Activated CD4-positive, alpha-beta T cell treated with anti-CD3 and anti-CD28 coated beads for 36 hours (primary cell): ENCODE results near the gene OBSCN. TPM values are rescaled to one million over a fixed set of nuclear protein-coding genes. Genes with fewer than 3 reads are reported as not detected.

Experiments used
- ATAC-seq: fragments of 200-7000 bp; cut with Tn5 transposase; one replicate; pipeline ENCODE4 v1.10.0; 2021; ENCODE audit warnings: mild to moderate bottlenecking, moderate library complexity
- CTCF ChIA-PET: fragments of 350-600 bp; sonication (Branson Sonifier 250); formaldehyde crosslinking; loops from one replicate; lab custom pipeline; 2021; ENCODE audit warnings: antibody characterized with exemption; lab: Charles Lee
- POLR2A ChIA-PET: fragments of 350-600 bp; sonication (Branson Sonifier 250); formaldehyde crosslinking; loops from one replicate; lab custom pipeline; 2021; ENCODE audit warnings: antibody characterized with exemption, inconsistent platforms; lab: Charles Lee
- DNase-seq: peaks from one replicate; pipeline ENCODE4 v3.0.0-alpha.2; 2020
- H3K27ac Mint-ChIP-seq: one replicate; pipeline ENCODE4 v1.8.0; 2021; ENCODE audit warnings: mixed read lengths
- H3K27me3 Mint-ChIP-seq: one replicate; pipeline ENCODE4 v1.8.0; 2021; ENCODE audit warnings: mixed read lengths
- H3K36me3 Mint-ChIP-seq: one replicate; pipeline ENCODE4 v1.8.0; 2021; ENCODE audit warnings: low read depth, mixed read lengths
- H3K4me1 Mint-ChIP-seq: one replicate; pipeline ENCODE4 v1.8.0; 2021; ENCODE audit warnings: mixed read lengths
- H3K4me3 Mint-ChIP-seq: one replicate; pipeline ENCODE4 v1.8.0; 2021; ENCODE audit warnings: mild to moderate bottlenecking, moderate library complexity, mixed read lengths
- H3K9me3 Mint-ChIP-seq: one replicate; pipeline ENCODE4 v1.8.0; 2021; ENCODE audit warnings: low read depth, mixed read lengths
- intact Hi-C, 2 experiments: fragments of 100-400 bp; cut with DNase I in 1 of 2; cut with micrococcal nuclease in 1 of 2; formaldehyde crosslinking; loops; one replicate each; pipeline versions ENCODE4 v1.14.2 to v1.15.1; 2022 to 2024; cut with DNase I, micrococcal nuclease
- total RNA-seq, 2 experiments: library from RNA; stranded (reverse); gene quantifications; one replicate each; pipeline ENCODE4 v1.2.3, GENCODE V29; 2021

The OBSCN gene
- total RNA-seq, 2 experiments from 2014 or later = 20.0 to 20.5 TPM

- no peak for ATAC-seq
- H3K4me3 Mint-ChIP-seq = no peak overlapping the region
- POLR2A ChIA-PET = no interaction called here
- no peak for DNase-seq
- CTCF ChIA-PET = no interaction called here
- no peaks in the 10 kb centered on the region for H3K9me3 Mint-ChIP-seq
- intact Hi-C loops = no loop called here
- H3K4me1 Mint-ChIP-seq = no peaks in the 10 kb centered on the region
- H3K27me3 Mint-ChIP-seq = no peaks in the 10 kb centered on the region
- H3K36me3 Mint-ChIP-seq = no peaks in the 10 kb centered on the region
- no peak overlapping the region for H3K27ac Mint-ChIP-seq
Measured at GRCh38 chr1:228284148-228284495, 76.3 kb downstream of the OBSCN start.

- no peaks in the 10 kb centered on the region for H3K4me1 Mint-ChIP-seq
- ChIA-PET CTCF (no interaction called here), POLR2A (no interaction called here)
- no peak for ATAC-seq
- DNase-seq = no peak
- no peaks in the 10 kb centered on the region for H3K36me3 Mint-ChIP-seq
- H3K27me3 Mint-ChIP-seq = no peaks in the 10 kb centered on the region
- no peaks in the 10 kb centered on the region for H3K9me3 Mint-ChIP-seq
- no peak overlapping the region for H3K27ac Mint-ChIP-seq
- H3K4me3 Mint-ChIP-seq = no peak overlapping the region
- intact Hi-C loops = no loop called here
Measured at GRCh38 chr1:228284521-228284920, 76.7 kb downstream of the OBSCN start.

- H3K9me3 Mint-ChIP-seq = no peaks in the 10 kb centered on the region
- no peaks in the 10 kb centered on the region for H3K27me3 Mint-ChIP-seq
- CTCF ChIA-PET = no interaction called here
- H3K36me3 Mint-ChIP-seq = no peaks in the 10 kb centered on the region
- H3K4me3 Mint-ChIP-seq = no peak overlapping the region
- no peak for DNase-seq
- no peak overlapping the region for H3K27ac Mint-ChIP-seq
- ATAC-seq = no peak
- POLR2A ChIA-PET = no interaction called here
- intact Hi-C loops = no loop called here
- H3K4me1 Mint-ChIP-seq = no peaks in the 10 kb centered on the region
Measured at GRCh38 chr1:228285661-228286504, 78.0 kb downstream of the OBSCN start.

GRCh38 chr1:228286505-228287417, 78.9 kb downstream of the OBSCN start:
- H3K4me3 Mint-ChIP-seq = no peak overlapping the region
- no peak for ATAC-seq
- POLR2A ChIA-PET = interaction anchor here (0.5 kb wide), 1 partner anchor 148 kb away, joined by 3 read pairs; no protein-coding TSS in a partner anchor
- H3K9me3 Mint-ChIP-seq = no peaks in the 10 kb centered on the region
- CTCF ChIA-PET = no interaction called here
- H3K27ac Mint-ChIP-seq = no peak overlapping the region
- no peaks in the 10 kb centered on the region for H3K27me3 Mint-ChIP-seq
- intact Hi-C loops = no loop called here
- no peaks in the 10 kb centered on the region for H3K4me1 Mint-ChIP-seq
- H3K36me3 Mint-ChIP-seq = no peaks in the 10 kb centered on the region
- no peak for DNase-seq

- H3K9me3 Mint-ChIP-seq = no peaks in the 10 kb centered on the region
Measured at GRCh38 chr1:228287541-228288425, 79.9 kb downstream of the OBSCN start.

GRCh38 chr1:228288536-228289238, 80.8 kb downstream of the OBSCN start:
- POLR2A ChIA-PET = no interaction called here
- H3K27ac Mint-ChIP-seq = no peak overlapping the region
- no peaks in the 10 kb centered on the region for H3K4me1 Mint-ChIP-seq
- intact Hi-C loops = no loop called here
- CTCF ChIA-PET = no interaction called here
- ATAC-seq (no peak), DNase-seq (peak; percentile 3)
- H3K27me3 Mint-ChIP-seq = no peaks in the 10 kb centered on the region
- no peaks in the 10 kb centered on the region for H3K36me3 Mint-ChIP-seq
- no peaks in the 10 kb centered on the region for H3K9me3 Mint-ChIP-seq
- H3K4me3 Mint-ChIP-seq = no peak overlapping the region

More at GRCh38 chr1:228287541-228288425, 79.9 kb downstream of the OBSCN start:
- no peaks in the 10 kb centered on the region for H3K4me1 Mint-ChIP-seq
- no peak overlapping the region for H3K4me3 Mint-ChIP-seq
- ChIA-PET CTCF (no interaction called here), POLR2A (interaction anchor here (0.5 kb wide), 1 partner anchor 149 kb away, joined by 3 read pairs; no protein-coding TSS in a partner anchor)
- DNase-seq (no peak), ATAC-seq (no peak)
- no peaks in the 10 kb centered on the region for H3K36me3 Mint-ChIP-seq
- no peaks in the 10 kb centered on the region for H3K27me3 Mint-ChIP-seq
- H3K27ac Mint-ChIP-seq = no peak overlapping the region
- intact Hi-C loops = no loop called here

GRCh38 chr1:228289239-228289849, 81.5 kb downstream of the OBSCN start:
- Mint-ChIP-seq H3K27me3 (no peaks in the 10 kb centered on the region), H3K36me3 (no peaks in the 10 kb centered on the region), H3K27ac (no peak overlapping the region), H3K4me1 (no peaks in the 10 kb centered on the region), H3K4me3 (no peak overlapping the region), H3K9me3 (no peaks in the 10 kb centered on the region)
- ChIA-PET CTCF (no interaction called here), POLR2A (no interaction called here)
- ATAC-seq (no peak), DNase-seq (no peak)
- intact Hi-C loops = no loop called here

- ChIA-PET CTCF (interaction anchor here (0.8 kb wide), 1 partner anchor 52 kb away, joined by 3 read pairs; no protein-coding TSS in a partner anchor), POLR2A (no interaction called here)
- no peak for DNase-seq
- ATAC-seq = no peak
- no peaks in the 10 kb centered on the region for H3K27me3 Mint-ChIP-seq
- H3K27ac Mint-ChIP-seq = no peak overlapping the region
- no peaks in the 10 kb centered on the region for H3K36me3 Mint-ChIP-seq
- no peaks in the 10 kb centered on the region for H3K4me1 Mint-ChIP-seq
- no peak overlapping the region for H3K4me3 Mint-ChIP-seq
- intact Hi-C loops = no loop called here
- no peaks in the 10 kb centered on the region for H3K9me3 Mint-ChIP-seq
Measured at GRCh38 chr1:228289996-228290881, 82.4 kb downstream of the OBSCN start.

GRCh38 chr1:228291906-228292608, 84.2 kb downstream of the OBSCN start:
- ChIA-PET POLR2A (no interaction called here), CTCF (no interaction called here)
- Mint-ChIP-seq H3K4me3 (no peak overlapping the region), H3K27me3 (no peaks in the 10 kb centered on the region), H3K36me3 (peaks cover 4% of the 10 kb centered on the region), H3K9me3 (peaks cover 3% of the 10 kb centered on the region), H3K4me1 (no peaks in the 10 kb centered on the region), H3K27ac (no peak overlapping the region)
- DNase-seq = no peak
- ATAC-seq = no peak
- intact Hi-C loops = no loop called here
